HG03521 (cell line): ENCODE results near the gene CCNL1.
"Not testable (repeated sequence)": the region's sequence is repeated elsewhere in the genome, so short reads cannot be mapped to it uniquely, and the experiment has no call there.

Experiments used
- ATAC-seq: cut with Tn5 transposase; IDR thresholded peaks from one replicate; pipeline ENCODE4 v1.9.1; 2021; ENCODE audit warnings: mild to moderate bottlenecking, moderate library complexity; ENCODE audit not compliant: unreplicated experiment

The CCNL1 gene

GRCh38 chr3:157107037-157107436 lies 52.9 kb downstream of the CCNL1 start:
- ATAC-seq = no peak

DNA sequence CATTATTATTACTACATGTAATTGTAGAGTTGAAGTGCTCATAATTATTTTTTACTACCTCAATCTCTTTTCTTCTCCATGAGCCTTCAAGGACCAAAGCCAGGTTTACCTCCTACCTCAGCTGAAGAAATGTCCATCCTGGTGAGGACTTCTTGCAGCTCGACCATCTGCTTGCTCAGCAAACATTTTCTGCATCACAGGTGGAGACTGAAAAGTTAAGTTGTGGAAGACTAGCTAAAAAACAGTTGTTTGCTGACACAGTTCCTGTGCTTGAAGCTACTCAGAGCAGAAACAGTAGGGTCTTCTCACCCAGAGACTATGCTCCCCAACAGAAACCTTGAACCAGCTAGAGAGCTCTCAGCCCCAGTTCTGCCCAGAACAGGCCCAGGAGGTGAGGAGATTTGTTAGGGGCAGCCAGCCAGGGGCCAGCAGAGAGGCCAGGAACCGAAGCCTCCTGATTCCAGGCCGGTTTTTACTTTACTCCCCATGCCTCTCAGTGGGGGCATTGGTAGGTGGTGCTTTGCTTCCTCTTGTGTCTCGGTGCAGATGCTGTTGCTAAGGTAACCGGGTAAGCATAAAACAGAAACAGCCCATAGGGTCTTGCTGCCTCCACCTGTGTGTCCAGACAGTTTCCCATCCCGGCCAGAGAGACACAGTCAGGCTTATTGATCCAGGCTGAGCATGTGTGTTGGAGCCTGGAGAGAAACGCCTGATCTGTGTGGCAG lies 54.9 kb downstream of the CCNL1 start:
- peak; percentile 78 for ATAC-seq

- no peak for ATAC-seq
Observed at GRCh38 chr3:157104521-157104920, 55.4 kb downstream of the CCNL1 start.

GRCh38 chr3:157103860-157104259 lies 56.1 kb downstream of the CCNL1 start:
- no peak for ATAC-seq

DNA sequence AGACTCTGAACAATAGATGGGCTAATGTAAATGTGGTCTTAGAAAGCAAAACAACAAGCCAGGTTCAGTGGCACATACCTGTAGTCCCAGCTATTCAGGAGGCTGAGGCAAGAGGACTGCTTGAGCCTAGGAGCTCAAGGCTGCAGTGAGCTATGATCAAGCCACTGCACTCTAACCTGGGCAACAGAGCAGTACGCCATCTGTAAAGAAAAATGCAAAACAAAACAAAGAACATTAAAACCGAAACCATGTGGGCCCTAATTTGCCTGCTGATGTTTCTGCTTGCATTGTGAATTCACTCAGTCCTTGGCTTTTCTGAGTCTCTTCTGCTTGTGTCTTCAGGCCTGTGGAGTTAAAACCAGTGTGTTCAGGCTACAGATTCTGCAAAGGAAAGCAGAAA lies 56.7 kb downstream of the CCNL1 start:
- peak; percentile 79 for ATAC-seq

DNA sequence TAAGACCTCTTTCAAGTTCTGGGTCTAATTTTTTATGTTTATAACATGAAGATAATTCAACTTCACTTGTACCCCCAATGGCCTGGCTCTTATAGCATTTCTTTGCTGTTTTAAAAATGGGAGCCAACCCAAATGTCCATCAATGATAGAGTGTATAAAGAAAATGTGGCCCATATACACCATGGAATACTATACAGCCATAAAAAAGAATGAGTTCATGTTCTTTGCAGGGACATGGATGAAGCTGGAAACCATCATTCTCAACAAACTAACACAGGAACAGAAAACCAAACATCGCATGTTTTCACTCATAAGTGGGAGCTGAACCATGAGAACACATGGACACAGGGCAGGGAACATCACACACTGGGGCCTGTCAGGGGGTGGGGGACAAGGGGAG lies 57.4 kb downstream of the CCNL1 start:
- not testable (repeated sequence) for ATAC-seq

DNA sequence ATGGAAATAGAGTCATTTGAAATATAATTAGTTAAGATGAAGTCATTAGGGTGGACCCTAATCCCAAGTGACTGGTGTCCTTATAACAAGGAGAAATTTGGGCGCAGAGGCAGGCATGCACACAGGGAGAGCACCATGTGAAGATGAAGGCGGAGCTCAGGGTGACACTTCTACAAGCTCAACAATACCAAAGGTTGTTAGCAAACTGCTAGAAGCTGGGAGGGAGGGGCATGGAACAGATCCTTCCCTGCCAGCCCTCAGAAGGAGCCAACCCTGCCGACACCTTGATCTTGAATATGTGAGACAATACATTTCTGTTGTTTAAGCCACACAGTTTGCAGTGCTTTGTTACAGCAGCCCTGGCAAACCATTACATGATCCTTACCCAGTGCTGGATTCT lies 57.8 kb downstream of the CCNL1 start:
- ATAC-seq = no peak

DNA sequence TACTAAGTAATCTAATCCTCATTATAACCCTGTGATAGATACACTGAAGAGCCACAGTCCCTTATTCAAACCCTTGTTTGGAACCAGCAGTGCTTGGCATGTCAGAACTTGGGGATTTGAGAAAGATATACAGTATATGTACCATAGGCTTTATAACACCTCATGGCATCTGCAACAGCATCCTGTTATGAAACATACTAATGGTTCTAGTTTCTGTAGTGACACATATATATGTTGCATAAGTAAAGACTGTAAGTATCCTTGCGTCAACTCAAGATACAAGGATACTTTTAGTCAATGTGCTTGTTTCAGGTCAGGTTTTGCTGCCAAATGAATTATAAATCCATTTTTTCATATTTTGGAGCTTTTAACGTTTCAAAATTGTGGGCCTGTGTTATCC lies 58.5 kb downstream of the CCNL1 start:
- no peak for ATAC-seq

- no peak for ATAC-seq
Observed at GRCh38 chr3:157100608-157101396, 59.1 kb downstream of the CCNL1 start.

GRCh38 chr3:157100096-157100477 lies 59.9 kb downstream of the CCNL1 start:
- no peak for ATAC-seq

DNA sequence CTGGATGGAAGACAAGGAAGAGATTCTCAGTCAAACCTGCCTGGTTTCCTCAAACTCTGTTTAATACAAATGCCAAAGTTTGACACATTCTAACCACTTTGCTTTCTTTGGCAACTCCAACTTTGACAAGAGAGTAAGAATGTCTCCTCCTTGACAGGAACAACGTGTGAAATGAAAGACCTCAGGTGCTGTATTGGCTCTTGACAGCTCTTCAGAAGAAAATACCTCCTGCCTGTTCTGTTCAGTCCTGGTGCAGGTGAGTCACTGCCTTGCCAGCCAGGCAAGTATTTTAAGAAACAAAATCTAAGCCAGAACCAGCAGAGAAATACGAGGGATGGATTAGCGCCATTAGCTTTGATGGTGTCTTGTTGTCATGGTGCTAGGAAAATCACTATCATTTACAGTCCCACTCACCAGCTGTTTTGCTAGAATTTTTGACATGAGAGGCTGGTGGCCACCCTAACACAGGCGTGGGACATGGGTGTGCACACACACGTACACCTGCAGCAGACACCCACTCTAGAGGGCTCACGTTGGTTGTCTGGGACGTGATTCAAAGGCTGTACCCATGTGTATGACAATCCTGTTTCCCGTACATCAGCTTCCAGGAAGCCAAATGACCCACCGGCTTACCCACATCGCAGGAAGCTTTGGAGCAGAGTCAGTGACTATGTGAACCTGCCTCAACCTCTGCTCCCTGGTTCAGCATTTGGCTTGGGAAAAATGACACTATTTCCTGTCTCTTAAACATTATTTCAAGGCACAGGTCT lies 60.4 kb downstream of the CCNL1 start:
- ATAC-seq = no peak

GRCh38 chr3:157098823-157099185 lies 61.1 kb downstream of the CCNL1 start:
- no peak for ATAC-seq

GRCh38 chr3:157098121-157098822 lies 61.7 kb downstream of the CCNL1 start:
- ATAC-seq = no peak
